Skin of body (tissue), 2 donors: ENCODE data around the gene KRT78. TPM values are rescaled to one million over a fixed set of nuclear protein-coding genes. Genes with fewer than 3 reads are reported as not detected.

ENCODE experiments used
- DNase-seq: peaks from one replicate; lab custom pipeline; 2025; lab: John Stamatoyannopoulos, UW
- total RNA-seq: library from RNA; depleted of rRNA; stranded (reverse); fragments of >200 nt; gene quantifications from one replicate; pipeline ENCODE4 v1.2.3, GENCODE V29; 2014

KRT78 gene
- total RNA-seq, 1 donor from 2014 or later = 13.7 TPM

DNA sequence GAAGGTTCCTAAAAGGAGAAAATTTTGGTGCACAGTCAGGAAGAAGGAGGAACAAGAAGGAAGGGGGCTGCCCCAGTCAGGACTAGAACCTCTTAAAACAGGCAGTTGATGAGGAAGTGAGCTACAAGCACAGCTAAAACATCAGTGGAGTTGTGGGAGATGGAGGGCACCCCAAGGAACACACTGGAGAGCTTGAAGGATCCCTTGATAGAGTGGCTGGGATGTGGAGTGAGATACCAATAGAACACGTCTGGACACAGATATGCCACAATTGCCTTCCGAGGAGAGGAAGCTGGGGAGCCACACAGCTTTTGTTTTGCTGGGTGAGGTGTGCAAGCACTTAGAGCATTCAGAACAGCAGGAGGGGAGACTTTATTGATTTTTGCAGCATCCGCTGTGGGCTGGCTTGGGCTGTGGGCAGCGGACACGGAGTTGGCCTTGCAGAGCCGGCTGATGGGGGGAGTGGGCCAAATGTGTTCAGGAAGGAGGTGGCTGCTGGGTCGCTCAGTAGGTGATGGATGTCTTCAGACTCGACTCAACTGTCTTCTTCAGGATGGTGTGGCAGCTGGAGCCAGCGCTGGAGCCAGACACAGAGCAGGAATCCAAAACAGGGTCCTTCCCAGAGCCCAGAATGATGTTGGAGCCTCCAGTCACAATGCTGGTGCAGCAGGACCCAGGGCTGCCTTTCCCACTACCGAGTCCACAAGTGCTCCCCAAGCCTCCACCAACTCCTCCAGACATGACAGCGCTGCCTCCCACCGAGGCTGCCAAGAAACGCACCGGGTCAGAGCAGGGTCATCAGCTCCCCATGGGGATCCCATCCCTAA lies 10.0 kb downstream of the KRT78 start:
- DNase-seq = no peak

DNA sequence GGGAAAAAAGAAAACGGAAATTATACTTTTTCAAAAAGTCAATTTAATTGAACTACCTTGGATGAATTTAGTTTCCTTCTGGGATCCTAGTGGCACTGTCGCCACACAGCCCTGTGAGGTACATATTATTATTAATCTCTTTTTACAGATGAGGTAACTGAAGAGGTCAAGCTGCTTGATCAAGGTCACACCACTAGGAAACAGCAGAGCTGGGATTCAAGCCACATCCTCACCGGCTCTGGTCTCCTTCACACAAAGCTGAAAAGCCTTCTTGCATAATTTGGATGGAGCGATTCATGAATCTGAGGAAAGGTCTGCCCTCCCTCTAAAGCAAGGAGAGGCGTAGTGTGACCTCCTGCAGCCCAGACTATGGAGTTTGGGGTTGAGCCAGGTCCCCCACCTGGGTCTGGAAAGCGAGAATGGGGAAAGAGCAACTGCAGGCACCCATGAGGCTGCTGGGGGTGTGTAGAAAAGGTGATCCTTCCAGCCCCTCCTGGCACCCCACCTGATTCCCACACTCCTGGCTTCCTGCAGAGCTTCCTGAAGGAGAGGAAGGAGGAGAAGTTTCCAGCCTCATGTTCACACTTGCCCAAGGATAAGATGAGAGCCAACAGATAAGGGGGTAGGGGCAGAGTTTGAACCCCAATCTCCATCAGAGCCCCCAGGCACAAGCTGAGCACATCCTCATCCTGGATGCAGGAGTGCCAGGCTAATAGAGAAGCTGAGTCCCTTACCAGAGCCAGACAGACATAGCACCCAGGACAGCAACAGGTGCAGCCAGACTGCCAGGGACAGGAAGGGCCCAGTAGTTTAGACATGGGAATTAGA lies 10.8 kb downstream of the KRT78 start:
- no peak for DNase-seq

DNA sequence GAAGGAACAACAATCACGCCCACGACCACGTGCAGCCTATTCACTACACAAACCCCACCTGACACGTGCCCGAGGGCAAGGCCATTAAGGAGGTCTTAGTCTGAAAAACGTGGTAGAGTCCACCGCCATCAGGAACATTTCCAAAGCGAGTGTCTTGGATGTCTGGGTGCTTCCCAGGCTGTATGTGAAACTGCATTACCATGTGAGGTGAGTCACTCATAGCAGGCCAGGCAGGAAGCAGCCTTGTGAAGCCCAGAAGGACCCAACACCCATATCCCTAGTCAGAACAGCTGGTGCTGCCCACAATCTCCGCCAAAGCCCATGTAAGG lies 11.4 kb downstream of the KRT78 start:
- no peak for DNase-seq

DNA sequence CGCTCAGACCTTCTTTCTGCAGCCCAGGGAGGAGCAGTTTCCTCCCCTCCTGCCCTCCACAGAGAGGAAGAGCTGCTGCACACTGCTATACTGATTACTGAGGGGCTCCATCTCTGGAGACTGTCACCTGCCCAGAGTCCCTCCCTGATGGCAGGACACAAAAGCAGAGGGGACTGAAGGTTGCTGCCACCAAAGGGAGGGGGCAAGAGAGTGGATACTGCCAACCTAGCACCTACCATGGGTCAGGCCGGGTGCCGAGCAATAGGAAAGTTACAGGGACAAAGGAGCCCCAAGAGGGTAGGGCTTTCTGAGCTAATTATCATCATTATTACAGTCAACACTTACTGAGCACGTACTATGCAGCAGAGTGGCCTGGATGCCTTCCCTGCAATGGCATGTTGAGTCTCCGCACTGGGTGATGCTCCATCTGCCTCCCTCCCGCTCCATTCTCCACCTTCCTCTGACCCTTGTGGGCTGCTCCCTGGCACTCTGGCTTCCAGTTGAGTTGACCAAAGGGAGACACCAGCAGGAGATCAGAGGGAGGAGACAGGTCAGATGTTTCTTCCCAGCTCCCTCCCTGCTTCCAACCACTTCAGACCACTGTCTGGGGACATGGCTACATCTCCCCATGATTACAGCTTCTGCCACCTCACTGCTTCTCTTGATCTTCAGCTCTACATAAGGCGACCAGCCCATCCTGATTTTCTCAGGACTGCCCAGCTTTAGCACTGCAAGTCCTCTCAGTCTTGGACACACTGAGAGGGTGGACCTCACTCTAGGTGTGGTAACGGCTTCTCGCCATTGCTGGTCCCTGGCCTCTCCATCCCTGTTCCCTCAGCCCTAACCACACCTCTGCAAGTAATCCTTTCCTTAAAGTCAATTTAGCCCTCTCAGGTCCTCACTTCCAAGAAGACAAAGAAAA lies 12.0 kb downstream of the KRT78 start:
- no peak for DNase-seq

DNA sequence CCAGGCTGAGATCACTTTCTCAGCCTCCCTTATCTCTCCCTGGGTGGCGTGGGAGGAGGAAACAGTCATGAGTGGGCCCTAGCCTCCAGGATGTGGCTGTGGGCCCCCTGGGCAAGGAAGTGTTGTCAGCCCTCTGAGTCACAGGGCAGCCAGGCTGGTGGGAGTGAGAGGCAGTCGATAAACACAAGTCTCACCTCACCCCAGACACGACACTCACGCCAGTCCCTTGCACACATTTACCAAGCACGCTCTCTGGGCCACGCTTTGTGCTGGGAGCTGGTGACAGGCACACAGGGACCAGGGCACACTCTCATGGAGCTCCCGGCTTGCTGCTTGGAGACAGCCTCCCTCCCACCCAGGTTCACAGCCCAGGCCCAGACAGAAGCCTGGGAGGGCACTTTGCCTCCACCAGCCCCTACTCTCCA lies 12.7 kb downstream of the KRT78 start:
- no peak for DNase-seq

DNA sequence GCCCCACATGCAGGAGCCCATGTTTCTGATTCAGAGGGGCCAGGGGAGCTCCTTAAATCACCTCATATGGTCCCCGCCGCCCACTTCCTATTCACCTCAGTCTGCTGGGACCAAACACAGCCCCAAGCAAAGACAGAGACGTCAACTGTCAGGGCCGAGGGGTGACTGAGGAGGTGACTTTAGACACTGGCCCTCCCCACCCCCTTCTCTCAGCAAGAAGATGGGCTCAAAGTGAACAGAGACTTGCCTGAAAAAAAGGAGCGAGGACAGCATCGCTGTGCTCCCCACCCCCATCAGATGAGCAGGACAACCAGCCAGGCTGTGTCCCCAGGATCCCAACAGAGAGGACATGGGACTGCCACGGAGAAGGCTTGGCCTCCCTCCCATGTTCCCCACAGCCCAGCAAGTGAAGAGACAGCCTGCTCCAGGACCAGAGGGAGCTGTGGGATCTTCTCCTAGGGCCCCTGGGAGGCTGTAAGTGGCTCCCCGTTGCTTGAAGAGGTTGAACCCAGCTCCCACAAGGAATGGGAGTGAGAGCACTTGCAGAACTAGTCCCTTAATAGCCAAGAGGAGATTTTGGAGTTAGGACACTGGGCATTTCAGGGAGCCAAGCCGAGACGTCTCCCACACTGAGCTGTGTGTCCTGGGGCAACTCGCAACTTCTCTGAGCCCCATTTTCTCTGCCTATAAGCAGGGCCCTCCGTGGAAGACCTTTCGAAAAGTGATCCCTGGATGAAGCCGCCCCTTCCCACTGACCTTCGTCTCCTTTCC lies 13.3 kb downstream of the KRT78 start:
- DNase-seq = no peak

DNA sequence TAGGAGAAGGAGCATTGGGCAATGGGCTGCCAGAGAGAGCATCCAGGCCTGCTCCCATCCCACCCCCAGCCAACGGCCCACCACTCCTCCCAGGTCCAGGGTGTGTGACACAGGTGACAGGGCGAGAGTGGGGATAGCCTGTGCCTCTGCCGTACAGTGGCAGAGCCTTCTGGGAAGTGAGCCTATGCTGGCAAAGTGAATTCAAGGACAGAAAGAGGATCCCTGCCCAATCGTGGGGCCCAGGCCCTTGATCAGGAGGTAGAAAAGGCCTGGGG lies 14.1 kb downstream of the KRT78 start:
- no peak for DNase-seq

DNA sequence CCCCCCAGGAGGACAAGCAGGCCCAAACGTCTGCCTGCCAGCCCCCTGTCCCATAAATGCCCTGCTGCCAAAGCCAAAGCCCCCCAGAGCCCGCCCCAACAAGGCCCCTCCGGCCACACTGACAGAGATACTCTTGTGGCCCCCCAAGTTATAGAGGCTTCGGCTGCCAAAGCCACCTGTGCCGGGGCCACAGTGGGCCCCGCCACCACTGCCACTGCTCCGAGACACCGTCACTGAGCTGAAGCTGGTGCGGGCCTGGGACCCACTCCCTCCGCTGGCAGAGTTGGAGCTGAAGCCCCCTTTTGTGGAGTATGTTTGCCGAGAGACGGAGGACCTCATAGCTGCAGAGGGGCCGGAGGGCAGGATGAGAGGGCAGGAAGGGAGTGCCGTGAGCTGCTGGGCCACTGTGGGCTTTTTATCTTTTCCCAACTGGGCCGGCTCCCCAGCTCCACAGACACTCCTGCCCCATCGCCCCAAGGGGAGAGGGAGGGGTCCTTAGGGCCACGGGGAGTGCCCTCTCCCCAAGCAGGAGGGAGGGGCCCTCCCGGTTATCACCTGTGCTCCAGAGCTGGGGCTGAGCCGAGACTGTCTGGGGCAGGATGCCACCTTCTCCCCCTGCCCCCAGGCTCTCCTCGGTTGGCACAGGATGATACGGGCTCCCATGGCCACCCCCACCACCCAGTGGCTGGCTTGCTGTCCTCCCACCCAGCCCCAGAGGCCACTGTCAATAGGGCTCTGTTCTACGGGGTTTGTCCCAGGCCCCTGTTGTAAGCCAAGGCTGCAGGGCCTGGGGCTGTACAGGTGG lies 14.7 kb downstream of the KRT78 start, which contains the start of gene KRT79:
TSS of gene KRT79 (minus strand) at position 390 of the 805 bp plus-strand sequence. CDS start at position 339, 51 bp downstream.
- DNase-seq = no peak

DNA sequence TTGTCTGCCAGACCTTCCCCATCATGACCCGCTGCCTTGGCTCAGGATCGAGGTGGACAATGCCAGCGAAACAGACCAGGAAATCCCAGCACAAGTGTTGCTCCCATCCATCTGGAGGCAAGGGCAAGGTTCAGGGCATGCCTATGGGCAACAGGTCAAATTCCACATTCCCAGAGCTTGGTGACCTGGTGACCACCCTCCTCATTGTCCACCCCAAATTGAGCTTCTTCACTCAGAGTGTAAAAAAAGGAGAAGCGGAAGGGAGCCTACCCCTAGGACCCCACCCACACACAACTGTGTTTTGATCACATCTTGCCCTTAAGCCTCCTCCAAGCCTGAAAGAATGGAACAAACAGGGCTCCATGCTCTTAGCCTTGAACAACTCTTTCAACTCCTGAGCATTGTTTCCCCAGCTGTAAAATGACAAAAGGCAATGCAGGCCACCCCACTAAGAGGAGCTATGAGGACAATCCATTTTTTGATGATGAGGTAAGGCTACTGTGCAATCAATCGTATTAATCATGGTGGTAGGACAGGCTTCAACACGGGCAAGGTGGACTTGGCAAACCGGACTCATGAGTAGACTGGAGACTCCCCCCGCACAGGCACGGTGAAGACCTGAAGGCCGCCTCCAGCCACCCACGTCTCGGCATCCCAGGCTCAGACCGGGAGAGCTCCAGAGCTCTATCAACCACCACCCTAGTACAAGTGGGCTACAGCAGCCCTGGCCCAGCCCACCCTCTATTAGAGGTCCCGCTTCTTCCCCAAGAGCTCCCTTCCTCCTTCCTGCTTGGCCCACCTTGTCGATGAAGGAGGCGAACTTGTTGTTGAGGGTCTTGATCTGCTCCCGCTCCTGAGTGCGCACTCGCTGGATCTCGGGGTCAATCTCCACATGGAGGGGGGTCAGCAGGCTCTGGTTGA lies 15.5 kb downstream of the KRT78 start:
- DNase-seq = no peak

DNA sequence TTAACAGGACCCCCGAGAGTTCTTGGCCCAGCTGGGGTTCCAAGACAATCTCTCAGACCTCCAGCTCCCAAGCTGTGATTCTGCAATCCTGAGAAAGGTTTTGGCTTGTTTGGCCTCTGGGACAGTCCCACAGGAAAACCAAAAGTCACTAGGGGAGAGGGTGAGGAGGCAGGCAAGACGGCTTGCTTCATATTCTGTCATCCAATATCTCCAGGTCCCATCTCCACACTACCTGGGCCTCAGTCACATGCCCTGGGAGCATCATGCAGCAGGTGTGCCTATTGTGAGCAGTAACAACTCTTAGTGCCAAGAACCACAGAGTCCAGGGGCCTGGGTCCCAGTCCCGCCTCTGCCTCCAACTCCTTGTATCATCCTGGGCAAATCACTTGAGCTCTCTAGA lies 16.3 kb downstream of the KRT78 start:
- DNase-seq = no peak

DNA sequence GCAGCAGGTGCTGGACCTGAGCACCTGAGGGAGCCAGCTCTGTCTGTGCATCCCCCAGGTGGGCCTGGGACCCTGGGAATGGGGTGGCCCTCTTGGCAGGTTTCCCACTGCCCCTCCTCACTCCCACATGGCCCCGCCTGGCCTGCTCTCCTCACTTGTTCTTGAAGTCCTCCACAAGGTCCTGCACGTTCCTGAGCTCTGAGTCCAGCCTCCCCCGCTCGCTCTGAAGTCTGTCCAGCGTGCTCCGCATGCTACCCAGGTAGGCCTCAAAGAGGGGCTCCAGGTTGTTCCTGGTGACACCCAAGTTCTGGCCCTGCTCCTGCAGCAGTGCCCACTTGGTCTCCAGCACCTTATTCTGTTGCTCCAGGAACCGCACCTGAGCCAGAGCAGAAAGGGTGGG lies 17.5 kb downstream of the KRT78 start:
- DNase-seq = no peak

DNA sequence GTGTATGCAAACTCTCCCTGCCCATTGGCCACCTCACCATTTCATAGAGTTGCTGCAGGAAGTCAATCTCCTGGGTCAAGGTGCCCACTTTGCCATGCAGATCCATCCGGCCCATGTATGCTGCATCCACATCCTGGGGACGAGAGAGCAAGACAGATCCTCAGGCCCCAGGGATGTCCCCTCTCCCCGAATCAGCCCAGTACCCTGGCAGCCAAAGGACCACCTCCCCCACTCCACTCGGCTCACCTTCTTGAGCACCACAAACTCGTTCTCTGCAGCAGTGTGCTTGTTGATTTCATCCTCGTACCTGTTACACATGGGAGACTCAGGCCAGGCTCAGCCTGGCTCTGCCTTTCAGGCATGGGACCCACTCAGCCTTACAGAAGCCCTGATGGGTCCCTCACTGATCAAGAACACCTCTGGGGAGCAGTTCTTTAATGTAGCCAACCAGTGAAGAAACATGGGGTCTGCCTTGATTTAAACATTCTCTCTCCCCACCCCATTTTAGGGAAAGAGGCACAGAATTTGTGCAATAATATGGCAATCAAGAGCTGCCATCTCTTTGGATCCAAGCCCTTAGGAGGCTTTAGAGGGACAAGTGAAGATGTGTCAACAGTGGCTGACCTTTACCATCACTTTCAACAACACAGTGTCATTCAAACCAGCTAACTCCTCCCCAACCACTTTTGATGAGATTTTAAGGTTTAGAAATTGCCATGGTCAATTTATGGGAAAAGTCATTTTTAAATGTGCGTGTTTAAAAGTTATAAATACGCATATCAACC lies 18.6 kb downstream of the KRT78 start:
- no peak for DNase-seq

DNA sequence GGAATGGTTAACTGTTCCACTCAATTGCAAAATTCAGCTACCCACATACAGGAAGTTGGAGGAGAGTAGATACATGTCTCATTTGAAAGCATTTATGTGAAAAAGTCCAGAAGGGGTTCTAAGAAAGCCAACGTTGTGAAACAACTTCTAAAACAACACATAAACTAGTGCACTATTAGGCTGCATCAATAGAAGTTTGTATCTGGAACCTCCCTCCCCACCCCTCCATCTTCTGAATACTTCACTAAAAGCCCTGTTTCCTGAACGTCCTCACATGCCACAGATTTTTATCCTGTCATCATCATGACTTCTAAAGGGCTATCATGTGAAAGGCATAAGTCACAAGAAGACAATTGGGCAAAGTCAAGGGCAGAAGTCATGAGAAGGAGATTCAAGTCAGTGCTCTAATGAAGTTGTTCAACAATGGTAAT lies 20.2 kb downstream of the KRT78 start:
- no peak for DNase-seq

DNA sequence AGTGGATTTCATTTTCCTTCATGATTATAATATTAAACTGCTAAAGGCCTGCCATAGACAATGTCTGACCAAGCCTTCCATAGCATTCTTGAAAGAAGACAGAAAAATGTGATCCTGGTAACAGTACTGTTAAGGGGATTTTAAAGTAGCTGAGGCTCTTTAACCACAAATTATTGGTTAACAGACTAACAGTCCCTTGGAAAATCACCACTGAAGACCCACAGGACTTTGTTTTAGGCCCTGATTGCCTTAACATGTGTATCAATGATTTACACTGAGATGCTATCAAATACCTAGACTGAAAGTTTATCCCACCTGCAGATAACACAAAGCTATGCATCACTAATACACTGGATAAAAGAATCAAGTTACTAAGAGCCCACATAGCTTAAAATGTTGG lies 20.6 kb downstream of the KRT78 start:
- DNase-seq = no peak

DNA sequence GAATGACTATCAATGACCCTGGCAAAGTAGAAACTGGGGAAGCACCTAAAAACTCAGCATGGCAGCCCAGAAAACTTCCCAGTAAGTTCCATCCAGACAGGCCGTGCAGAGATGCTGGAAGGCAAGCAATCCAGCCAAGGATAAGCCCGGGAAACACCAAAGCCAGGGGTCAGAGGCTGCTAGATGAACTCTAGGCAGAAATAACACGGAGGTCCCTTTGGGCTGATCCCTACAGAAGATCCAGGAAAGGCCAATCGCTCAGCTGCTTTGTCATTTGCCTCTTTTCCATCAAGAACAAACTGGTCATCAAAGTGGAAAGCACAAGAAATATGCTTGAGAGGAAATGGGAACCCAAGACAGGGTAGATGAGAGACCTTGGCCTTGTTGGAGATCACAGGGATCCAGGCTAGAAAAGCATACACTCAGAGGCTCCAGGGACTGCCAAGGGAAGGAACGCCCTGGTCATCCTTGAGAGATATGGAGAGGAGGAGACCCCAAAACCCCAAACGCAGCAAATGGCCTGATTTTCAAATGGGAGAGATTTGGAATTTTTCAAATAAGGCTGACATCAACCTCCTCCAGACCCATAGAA lies 21.2 kb downstream of the KRT78 start:
- no peak for DNase-seq

DNA sequence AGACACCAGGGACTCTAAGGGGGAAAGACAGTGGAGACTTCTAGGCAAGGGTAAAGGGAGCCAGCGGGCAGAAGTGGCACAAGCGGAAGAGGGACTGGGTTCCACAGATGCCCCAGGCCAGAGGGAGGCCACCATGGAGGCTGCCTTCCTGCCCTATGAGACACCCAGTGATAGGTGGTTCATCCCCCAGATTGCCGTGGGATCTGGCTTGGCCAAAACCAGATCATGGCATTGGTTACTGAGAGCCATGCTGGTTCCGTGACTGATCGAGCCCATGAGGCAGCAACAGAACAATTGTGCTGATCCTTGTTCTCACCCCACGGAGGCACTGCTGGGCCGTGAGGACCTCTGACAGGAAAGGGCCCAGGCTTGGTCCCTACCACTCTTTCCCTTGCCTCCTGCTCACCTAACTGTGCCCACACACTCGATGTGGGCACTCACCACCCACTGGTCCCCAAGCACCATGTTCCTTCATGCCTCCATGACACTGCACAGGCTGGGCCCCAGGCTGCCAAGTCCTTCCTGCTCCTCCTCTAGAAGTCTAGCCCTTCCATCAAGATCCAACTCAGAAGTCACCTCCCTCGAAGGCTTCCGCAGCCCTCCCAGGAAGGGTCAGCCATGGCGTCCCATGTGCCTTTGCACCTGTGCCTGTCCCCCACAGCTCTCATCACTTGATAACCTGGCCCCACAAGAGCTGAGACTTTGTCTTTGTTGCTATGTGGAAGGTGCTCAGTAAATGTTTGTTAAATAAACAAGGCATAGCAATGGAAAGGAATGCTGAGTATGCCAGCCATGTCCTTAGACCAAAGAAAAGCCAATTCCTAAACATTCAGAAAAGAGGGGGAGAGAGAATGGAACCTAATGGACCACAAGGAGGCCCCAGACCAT lies 21.9 kb downstream of the KRT78 start:
- DNase-seq = no peak

DNA sequence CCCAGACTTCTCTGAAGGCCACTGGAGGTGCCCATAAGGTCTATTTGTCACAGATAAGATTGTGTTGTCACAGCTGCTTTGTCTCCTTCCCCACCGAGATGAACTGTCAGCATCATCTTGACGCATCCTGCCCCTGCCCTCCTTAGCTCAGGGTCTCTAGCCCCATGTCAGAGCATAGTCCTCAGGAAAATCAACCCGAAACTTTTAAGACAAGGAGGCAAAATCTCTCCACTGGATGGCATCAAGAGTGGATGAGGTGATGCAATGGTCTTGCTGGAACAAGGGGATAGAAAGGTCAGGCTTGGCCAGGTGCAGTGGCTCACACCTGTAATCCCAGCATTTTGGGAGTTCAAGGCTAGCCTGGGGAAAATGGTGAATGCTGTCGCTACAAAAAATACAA lies 22.8 kb downstream of the KRT78 start:
- no peak for DNase-seq
